Fibroblast of mammary gland (primary cell): Measurements from ENCODE around the gene AHSA1.
A peak's percentile ranks its signal among the peaks of the same experiment; 100 is the strongest.
"Not testable (repeated sequence)": the region's sequence is repeated elsewhere in the genome, so short reads cannot be mapped to it uniquely, and the experiment has no call there.

Experiments
- DNase-seq: peaks from one replicate; pipeline ENCODE4 v3.0.0-alpha.2; 2010; ENCODE audit warnings: low read depth
- H3K4me3 ChIP-seq: 2 replicates; pipeline ENCODE4 v1.5.1; 2011; ENCODE audit warnings: low read depth, mild to moderate bottlenecking, low read length, moderate library complexity; ENCODE audit not compliant: control insufficient read depth
- CTCF ChIP-seq: conservative IDR thresholded peaks from 2 replicates; pipeline ENCODE4 v1.5.1; 2011; ENCODE audit warnings: low read depth, low read length, inconsistent platforms; ENCODE audit not compliant: control insufficient read depth, insufficient read depth

AHSA1 gene

DNA sequence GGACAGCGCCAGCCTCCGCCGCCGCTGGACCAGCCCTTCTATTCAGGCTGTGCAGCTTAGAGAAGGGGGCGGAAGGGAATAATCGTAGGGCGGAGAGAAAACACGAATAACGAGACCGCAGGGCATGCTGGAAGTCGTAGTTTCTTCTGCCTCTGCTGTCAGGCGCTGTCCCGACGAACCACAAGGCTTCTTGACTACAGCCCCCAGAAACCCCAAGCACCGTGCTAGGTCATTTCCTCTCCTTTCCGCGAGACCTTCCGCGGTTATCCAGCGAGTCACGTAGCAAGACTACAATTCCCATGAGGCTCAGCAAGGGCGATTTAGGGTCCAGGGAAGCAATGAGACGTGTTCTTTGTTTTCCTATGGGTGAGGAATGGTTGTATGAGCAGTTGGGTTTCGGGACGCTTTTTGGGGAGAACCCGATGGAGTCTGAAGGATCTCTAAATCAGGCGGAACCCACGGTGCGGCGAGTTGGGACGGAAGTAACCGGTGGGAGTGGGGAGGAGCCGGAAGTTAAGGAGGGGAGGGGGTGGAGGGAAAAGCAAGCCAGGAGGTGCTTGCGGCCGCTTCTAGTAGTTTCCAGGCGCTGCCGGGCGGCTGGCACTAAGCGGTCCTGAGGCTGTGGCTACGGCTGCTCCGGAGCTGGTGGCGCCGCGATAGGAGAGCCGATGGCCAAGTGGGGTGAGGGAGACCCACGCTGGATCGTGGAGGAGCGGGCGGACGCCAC, at the start of gene AHSA1, which contains the start of gene VIPAS39:
Gene AHSA1, plus strand, starts transcription at position 572 of the 727 bp plus-strand sequence. Its CDS starts 97 bp downstream, at position 669.
Gene VIPAS39, minus strand, starts transcription at position 80 of the 727 bp plus-strand sequence. CDS start 3,499 bp downstream, outside the sequence.
- no peak for TF ChIP-seq CTCF
- peak within 1 kb of the TSS; percentile 100 for H3K4me3 ChIP-seq
- peak; percentile 99 for DNase-seq

DNA sequence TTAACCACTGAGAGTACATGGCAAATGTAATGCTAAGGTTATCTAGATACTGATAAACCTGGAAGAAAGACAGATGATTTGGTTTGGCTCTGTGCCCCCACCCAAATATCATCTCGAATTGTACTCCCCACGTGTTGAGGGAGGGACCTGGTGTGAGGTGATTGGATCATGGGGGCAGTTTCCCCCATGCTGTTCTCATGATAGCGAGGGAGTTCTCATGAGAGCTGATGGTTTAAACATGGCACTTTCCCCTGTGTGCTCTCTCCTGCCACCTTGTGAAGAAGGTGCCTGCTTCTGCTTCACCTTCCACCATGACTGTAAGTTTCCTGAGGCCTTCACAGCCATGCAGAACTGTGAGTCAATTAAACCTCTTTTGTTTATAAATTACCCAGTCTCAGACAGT, 48.8 kb upstream of the AHSA1 start:
- peak; percentile 10 for DNase-seq
- no peak overlapping the region for H3K4me3 ChIP-seq
- peak; percentile 25 for TF ChIP-seq CTCF

GRCh38 chr14:77415403-77416030, 42.4 kb upstream of the AHSA1 start:
- H3K4me3 ChIP-seq, DNase-seq: not testable (repeated sequence)

DNA sequence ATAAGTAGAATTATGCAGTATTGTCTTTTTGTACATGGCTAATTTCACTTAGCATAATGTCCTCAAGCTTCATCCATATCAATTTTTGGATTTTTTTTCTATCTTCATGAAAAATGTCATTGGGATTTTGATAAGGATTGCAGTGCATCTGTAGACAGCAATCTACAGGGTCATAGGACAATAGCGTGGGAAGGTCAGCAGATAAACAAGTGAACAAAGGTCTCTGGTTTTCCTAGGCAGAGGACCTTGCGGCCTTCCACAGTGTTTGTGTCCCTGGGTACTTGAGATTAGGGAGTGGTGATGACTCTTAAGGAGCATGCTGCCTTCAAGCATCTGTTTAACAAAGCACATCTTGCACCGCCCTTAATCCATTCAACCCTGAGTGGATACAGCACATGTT, 41.8 kb upstream of the AHSA1 start:
- DNase-seq, H3K4me3 ChIP-seq: not testable (repeated sequence)

- no peak overlapping the region for H3K4me3 ChIP-seq
Observed at GRCh38 chr14:77416836-77417235, 41.1 kb upstream of the AHSA1 start.

GRCh38 chr14:77421201-77421600, 36.7 kb upstream of the AHSA1 start:
- no peak overlapping the region for H3K4me3 ChIP-seq
- DNase-seq = no peak
- TF ChIP-seq CTCF = no peak

More at GRCh38 chr14:77416836-77417235, 41.1 kb upstream of the AHSA1 start:
- no peak for TF ChIP-seq CTCF
- DNase-seq = no peak

DNA sequence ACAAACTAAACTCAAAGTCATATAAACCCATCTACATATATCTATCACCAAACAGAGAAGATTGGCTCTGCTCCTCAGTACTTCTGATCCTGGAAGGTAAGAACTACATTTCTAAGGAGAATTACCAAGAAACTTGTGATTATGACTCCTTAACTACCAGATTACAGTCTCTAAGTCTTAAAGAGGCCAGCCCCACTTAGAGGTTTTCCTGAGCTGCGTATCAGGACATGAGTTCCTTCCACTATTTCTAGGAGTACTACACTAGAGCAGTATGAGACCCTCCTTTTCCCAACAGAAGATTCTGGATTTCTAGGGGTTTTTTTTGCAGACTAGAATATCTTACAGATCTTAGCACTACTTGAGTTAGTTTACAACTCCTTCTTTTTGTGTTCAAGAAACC, 34.5 kb upstream of the AHSA1 start, which contains the start of gene NOXRED1:
Gene NOXRED1, minus strand, starts transcription at position 101 of the 400 bp plus-strand sequence. CDS start 634 bp downstream, outside the sequence.
- H3K4me3 ChIP-seq = no peak within 1 kb of the TSS
- DNase-seq = no peak
- TF ChIP-seq CTCF = no peak

DNA sequence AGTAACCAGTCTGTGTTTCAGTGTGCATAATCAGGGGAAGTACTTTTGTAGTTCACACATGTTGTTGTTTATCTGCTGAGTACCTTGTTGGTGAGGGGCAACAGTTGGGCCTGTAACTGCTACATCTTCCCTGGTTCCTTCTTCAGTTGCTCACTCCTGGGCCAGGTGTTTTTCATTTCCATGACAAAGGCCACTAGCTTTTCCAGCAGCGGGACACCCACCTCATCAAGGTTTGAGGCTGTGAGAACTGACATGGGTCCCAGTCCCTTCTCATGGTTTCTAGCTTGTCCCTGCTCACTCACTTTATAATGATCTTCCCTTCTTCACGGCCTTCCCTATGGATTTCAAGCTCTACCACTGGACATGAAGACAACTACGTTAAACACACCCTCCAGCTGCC, 33.0 kb upstream of the AHSA1 start:
- no peak for DNase-seq
- no peak for TF ChIP-seq CTCF
- H3K4me3 ChIP-seq = no peak overlapping the region
